Neutrophil (primary cell): ENCODE measurements around the gene KCNT1.

ENCODE experiments used
- H3K27ac ChIP-seq: fragments of 200-600 bp; sonication (generic); 2 replicates; pipeline ENCODE4 v1.5.1; 2016; ENCODE audit warnings: mild to moderate bottlenecking, moderate library complexity
- H3K27me3 ChIP-seq: fragments of 200-600 bp; sonication (generic); 2 replicates; pipeline ENCODE4 v1.6.0; 2016; ENCODE audit warnings: mild to moderate bottlenecking
- H3K36me3 ChIP-seq: fragments of 200-600 bp; sonication (generic); 2 replicates; pipeline ENCODE4 v1.5.1; 2017
- H3K4me1 ChIP-seq, 2 experiments: fragments of 200-600 bp in 1 of 2; sonication (generic) in 1 of 2; 1 replicate in 1 of 2; 2 replicates in 1 of 2; pipeline versions ENCODE4 v1.5.1 to v1.6.1; 2013 to 2016; ENCODE audit warnings: low read depth in 1 of 2, low read length in 1 of 2, mild to moderate bottlenecking in 1 of 2, moderate library complexity in 1 of 2; ENCODE audit not compliant: control insufficient read depth in 1 of 2, insufficient read depth in 1 of 2
- H3K4me3 ChIP-seq, 2 experiments: fragments of 200-600 bp in 1 of 2; sonication (generic) in 1 of 2; 1 replicate in 1 of 2; 2 replicates in 1 of 2; pipeline ENCODE4 v1.5.1; 2013 to 2016; ENCODE audit warnings: low read depth in 1 of 2, low read length in 1 of 2, mild to moderate bottlenecking in 1 of 2, moderate library complexity in 1 of 2
- H3K9me3 ChIP-seq: fragments of 200-600 bp; sonication (generic); 2 replicates; pipeline ENCODE4 v1.5.1; 2016
- TF ChIP-seq, protein P1 (sequence below): fragments of 200-600 bp; sonication (generic); IDR thresholded peaks from 2 replicates; pipeline ENCODE4 v1.5.1; 2016; ENCODE audit warnings: antibody characterized with exemption

KCNT1 gene

DNA sequence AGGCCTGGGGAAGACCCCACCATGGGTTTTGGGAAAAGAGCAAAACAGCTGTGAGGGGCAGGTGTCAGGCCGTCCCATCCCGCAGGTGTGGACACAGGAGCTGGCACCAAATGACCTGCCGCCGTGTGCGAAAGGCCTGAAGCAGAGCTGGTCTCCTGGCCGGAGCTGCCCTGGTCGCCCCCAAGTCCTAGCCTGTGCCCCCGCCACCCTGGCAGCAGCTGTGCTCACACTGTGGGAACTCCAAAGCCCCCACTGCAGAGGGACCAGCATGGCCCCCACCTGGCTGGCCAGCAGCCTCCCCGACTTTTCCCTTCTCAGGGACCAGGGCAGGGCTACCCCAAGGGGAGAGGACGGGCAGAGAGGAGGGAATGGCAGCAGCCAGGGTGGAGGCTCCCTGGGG lies 88.4 kb downstream of the KCNT1 start:
- no peak overlapping the region for H3K4me3 ChIP-seq
- TF ChIP-seq, protein P1, sequence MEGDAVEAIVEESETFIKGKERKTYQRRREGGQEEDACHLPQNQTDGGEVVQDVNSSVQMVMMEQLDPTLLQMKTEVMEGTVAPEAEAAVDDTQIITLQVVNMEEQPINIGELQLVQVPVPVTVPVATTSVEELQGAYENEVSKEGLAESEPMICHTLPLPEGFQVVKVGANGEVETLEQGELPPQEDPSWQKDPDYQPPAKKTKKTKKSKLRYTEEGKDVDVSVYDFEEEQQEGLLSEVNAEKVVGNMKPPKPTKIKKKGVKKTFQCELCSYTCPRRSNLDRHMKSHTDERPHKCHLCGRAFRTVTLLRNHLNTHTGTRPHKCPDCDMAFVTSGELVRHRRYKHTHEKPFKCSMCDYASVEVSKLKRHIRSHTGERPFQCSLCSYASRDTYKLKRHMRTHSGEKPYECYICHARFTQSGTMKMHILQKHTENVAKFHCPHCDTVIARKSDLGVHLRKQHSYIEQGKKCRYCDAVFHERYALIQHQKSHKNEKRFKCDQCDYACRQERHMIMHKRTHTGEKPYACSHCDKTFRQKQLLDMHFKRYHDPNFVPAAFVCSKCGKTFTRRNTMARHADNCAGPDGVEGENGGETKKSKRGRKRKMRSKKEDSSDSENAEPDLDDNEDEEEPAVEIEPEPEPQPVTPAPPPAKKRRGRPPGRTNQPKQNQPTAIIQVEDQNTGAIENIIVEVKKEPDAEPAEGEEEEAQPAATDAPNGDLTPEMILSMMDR: no peak
- H3K36me3 ChIP-seq: no peaks in the 10 kb centered on the region
- peaks cover 8% of the 10 kb centered on the region for H3K27me3 ChIP-seq
- no peaks in the 10 kb centered on the region for H3K4me1 ChIP-seq
- no peaks in the 10 kb centered on the region for H3K9me3 ChIP-seq
- no peak overlapping the region for H3K27ac ChIP-seq

DNA sequence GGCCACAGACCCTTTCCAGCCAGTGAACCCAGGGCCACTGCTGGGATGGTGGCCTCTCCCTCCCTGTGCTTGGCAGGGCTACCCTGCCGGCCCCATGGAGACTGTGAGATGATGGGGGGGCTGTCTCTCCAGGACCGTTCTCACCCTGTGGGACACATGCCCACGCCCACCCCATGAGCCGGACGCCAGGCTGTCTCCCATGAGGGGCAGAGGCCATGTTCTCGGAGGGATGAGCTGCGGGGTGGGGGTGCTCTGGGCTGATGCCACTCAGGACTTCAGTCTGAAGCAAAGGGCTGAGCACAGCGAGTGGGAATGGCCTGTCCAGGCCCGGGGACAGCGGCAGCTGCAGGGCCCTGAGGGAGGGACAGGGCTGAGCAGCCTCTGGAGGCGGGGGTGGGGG lies 88.9 kb downstream of the KCNT1 start:
- Histone ChIP-seq H3K4me1 (no peaks in the 10 kb centered on the region), H3K27ac (no peak overlapping the region)

DNA sequence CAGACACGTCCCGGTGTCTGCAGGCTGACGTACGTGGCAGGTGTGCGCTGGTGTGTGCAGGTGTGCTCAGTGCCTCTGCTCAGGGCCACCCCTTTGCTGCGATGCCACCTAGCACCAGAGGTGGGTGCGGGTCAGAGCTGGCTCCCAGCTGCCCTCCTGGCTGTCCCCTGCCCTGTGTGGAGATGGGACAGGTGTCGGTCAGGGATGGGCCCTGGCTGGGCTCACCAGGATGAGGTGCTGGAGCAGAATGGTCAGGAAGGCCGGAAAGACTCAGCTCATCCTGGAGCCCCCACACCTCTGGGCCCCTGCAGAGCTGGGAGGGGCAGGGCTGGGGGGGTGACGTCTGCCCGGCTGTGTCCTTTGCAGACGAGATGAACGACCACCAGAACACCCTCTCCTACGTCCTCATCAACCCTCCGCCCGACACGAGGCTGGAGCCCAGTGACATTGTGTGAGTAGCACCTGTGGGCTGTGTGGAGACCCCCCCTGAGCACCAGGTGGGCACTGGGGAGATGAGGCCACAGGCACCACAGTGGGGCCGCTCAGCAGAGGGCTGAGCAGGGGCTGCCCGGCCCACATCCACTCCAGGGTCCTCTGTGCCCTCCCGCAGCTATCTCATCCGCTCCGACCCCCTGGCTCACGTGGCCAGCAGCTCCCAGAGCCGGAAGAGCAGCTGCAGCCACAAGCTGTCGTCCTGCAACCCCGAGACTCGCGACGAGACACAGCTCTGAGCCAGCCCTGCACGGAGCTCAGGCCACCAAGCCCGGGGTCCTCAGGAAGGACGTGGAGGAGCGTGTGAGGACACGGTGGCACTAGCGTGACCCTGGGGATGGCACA lies 89.7 kb downstream of the KCNT1 start:
- TF ChIP-seq, protein P1: no peak
- H3K27me3 ChIP-seq: peaks cover 8% of the 10 kb centered on the region
- H3K36me3 ChIP-seq: no peaks in the 10 kb centered on the region
- H3K9me3 ChIP-seq: no peaks in the 10 kb centered on the region
- no peaks in the 10 kb centered on the region for H3K4me1 ChIP-seq
- no peak overlapping the region for H3K4me3 ChIP-seq
- no peak overlapping the region for H3K27ac ChIP-seq

More for the DNA sequence above, 88.9 kb downstream of the KCNT1 start:
- Histone ChIP-seq H3K9me3 (no peaks in the 10 kb centered on the region), H3K27me3 (peaks cover 8% of the 10 kb centered on the region), H3K36me3 (no peaks in the 10 kb centered on the region), H3K4me3 (no peak overlapping the region)
- TF ChIP-seq, protein P1: no peak

DNA sequence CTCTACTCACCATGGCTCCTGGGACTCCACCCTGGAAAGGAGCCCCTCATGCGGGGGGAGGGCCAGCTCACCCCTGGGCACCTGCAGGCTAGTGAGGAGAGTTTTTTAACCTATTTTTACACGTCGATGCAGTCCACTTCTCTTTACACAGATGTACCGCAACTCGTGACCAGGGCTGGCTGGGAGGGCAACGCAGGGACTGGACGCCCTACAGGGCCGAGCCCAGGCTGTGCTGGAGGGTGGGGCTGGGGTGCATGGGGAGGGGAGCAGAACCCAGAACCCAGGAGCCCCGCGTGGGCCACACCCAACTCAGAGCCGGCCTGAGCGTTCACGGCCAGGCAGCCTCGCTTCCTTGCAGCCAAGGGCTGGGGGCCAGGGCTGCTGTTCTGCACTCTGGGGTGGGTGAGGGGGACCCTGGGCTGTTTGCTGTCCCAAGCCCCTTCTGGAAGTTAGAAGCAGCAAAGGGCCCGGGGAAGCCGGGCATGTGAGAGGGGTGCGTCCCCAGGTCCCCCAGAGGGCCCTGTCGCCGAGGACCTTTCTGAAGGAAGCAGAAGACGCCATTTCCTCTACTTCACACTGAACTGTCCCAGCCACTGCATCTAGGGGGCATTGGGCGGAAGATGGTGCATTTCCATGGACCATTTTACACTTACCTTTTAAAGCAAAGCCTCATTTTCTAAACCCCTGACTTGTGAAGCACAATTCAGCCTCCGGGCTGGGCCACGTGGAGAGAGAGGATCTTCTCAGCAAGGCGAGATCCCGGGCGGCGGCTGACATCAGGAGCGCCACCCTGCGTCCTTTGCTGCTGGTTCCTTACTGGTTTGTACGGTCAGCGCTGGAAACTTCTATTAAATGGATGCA lies 90.5 kb downstream of the KCNT1 start:
- Histone ChIP-seq H3K4me3 (no peak overlapping the region), H3K36me3 (no peaks in the 10 kb centered on the region), H3K27ac (no peak overlapping the region), H3K9me3 (no peaks in the 10 kb centered on the region), H3K4me1 (no peaks in the 10 kb centered on the region), H3K27me3 (peaks cover 8% of the 10 kb centered on the region)
- TF ChIP-seq, protein P1: no peak

DNA sequence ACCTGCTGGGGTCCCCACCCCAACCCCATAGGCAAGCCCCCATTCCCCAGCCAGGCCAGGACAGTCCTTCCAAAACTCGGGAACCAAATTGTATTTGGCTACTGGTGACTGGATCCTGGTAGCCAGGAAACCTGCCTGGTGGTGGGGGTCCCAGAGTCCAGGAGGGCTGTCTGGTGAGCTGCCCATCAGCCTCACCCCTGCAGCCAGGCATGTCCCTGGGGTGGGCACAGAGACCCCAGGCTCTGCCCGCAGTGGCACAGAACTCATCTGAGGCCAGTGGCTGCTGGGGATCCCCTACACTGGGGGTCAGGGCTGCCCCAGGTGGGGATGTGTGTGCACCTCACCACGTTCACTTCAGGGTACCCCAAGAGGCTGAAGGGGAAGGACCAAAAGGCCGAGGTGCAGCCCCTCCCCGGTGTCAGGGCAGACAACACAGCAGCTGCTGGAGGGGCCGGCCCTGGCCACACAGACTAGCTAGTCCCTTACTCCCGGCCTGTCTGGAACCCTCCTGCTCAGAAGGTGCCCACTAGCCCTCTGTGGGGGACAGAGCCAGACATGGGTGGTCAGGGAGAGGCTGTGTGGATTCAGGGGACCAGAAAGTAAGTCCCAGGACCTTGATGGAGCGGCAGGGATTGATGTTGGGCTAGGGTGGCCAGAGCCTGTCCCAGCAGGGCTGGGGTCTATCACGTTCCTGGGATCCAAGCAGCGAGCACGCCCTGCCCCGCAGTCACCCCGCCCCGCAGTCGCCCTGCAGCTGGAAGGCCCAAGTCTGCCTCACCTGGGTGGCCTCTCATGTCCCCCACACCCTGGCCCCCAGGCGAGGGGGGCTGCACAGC lies 91.5 kb downstream of the KCNT1 start:
- Histone ChIP-seq H3K4me1 (no peaks in the 10 kb centered on the region), H3K27me3 (peaks cover 8% of the 10 kb centered on the region), H3K9me3 (no peaks in the 10 kb centered on the region), H3K36me3 (no peaks in the 10 kb centered on the region), H3K27ac (no peak overlapping the region), H3K4me3 (no peak overlapping the region)
- TF ChIP-seq, protein P1: no peak
